Endothelial cell of umbilical vein (primary cell): Measurements from ENCODE around the gene DENND2C. TPM values are rescaled to one million over a fixed set of nuclear protein-coding genes. Genes with fewer than 3 reads are reported as not detected.

Source experiments
- BruUV-seq: library from RNA; stranded (reverse); fragments of 400-500 nt; replicated peaks from 2 replicates; lab custom pipeline; 2021; lab: Mats Ljungman, UMichigan
- CTCF ChIA-PET: fragments of 300-600, 350-600 bp; sonication (Branson Sonifier 250); formaldehyde crosslinking; loops from one replicate; lab custom pipeline; 2021; ENCODE audit warnings: antibody characterized with exemption, inconsistent platforms; lab: Charles Lee
- POLR2A ChIA-PET: fragments of 300-600, 350-600 bp; sonication (Branson Sonifier 250); formaldehyde crosslinking; loops from one replicate; lab custom pipeline; 2021; ENCODE audit warnings: antibody characterized with exemption, inconsistent platforms; lab: Charles Lee
- DNase-seq: peaks from one replicate; pipeline ENCODE4 v3.0.0-alpha.2; 2011; ENCODE audit warnings: low read depth, low spot score
- FAIRE-seq: peaks from 2 replicates; lab custom pipeline; 2011; peaks lifted over from hg19 to GRCh38; lab: Jason Lieb, UNC
- H2AFZ ChIP-seq: 2 replicates; pipeline ENCODE4 v1.6.0; 2012; ENCODE audit warnings: low read depth, low read length, control low read depth, inconsistent platforms
- H3K27ac ChIP-seq: 2 replicates; pipeline ENCODE4 v1.5.1; 2011; ENCODE audit warnings: low read depth, mild to moderate bottlenecking, control low read depth, low read length, moderate library complexity; ENCODE audit not compliant: insufficient read depth
- H3K27me3 ChIP-seq, 2 experiments: 2 replicates each; pipeline versions ENCODE4 v1.6.0 to v1.6.1; 2011; ENCODE audit warnings: low read length in 2 of 2, mixed read lengths in 1 of 2; ENCODE audit not compliant: control insufficient read depth in 2 of 2, insufficient read depth in 2 of 2
- H3K36me3 ChIP-seq, 2 experiments: 2 replicates in 1 of 2; 3 replicates in 1 of 2; pipeline ENCODE4 v1.5.1; 2011; ENCODE audit warnings: low read length in 2 of 2, mild to moderate bottlenecking in 1 of 2, moderate library complexity in 1 of 2; ENCODE audit not compliant: control insufficient read depth in 2 of 2, insufficient read depth in 2 of 2; ENCODE audit errors: extremely low read depth in 1 of 2
- H3K4me1 ChIP-seq: 3 replicates; pipeline ENCODE4 v1.5.1; 2011; ENCODE audit warnings: mild to moderate bottlenecking, low read length; ENCODE audit not compliant: control insufficient read depth, insufficient read depth; ENCODE audit errors: extremely low read depth
- H3K4me2 ChIP-seq: 2 replicates; pipeline ENCODE4 v1.6.1; 2011; ENCODE audit warnings: low read length, control low read depth, mixed read lengths; ENCODE audit not compliant: insufficient read depth
- H3K4me3 ChIP-seq, 3 experiments: fragments of 200-600 bp in 1 of 3; sonication (generic), shearing (Covaris generic) in 1 of 3; replicated peaks in 1 of 3; 2 replicates each; pipeline ENCODE4 v1.5.1; 2011 to 2016; ENCODE audit warnings: control low read depth in 3 of 3, low read length in 3 of 3, mild to moderate bottlenecking in 2 of 3, inconsistent platforms in 1 of 3, low read depth in 1 of 3, moderate library complexity in 1 of 3; ENCODE audit not compliant: insufficient read depth in 1 of 3
- H3K79me2 ChIP-seq: 2 replicates; pipeline ENCODE4 v1.6.0; 2012; ENCODE audit warnings: low read length, inconsistent platforms; ENCODE audit not compliant: control insufficient read depth, insufficient read depth
- H3K9ac ChIP-seq: replicated peaks from 2 replicates; pipeline ENCODE3; 2011; ENCODE audit warnings: low read length, control low read depth; ENCODE audit not compliant: insufficient read depth; ENCODE audit errors: extremely low read depth
- H3K9me1 ChIP-seq: replicated peaks from 3 replicates; pipeline ENCODE4 v1.6.0; 2011; ENCODE audit warnings: mild to moderate bottlenecking, low read length; ENCODE audit not compliant: control insufficient read depth, insufficient read depth; ENCODE audit errors: extremely low read depth
- H3K9me3 ChIP-seq: replicated peaks from 2 replicates; pipeline ENCODE4 v1.5.1; 2012; ENCODE audit warnings: low read length, inconsistent platforms; ENCODE audit not compliant: control insufficient read depth, insufficient read depth
- H4K20me1 ChIP-seq: replicated peaks from 2 replicates; pipeline ENCODE3; 2011; ENCODE audit warnings: mild to moderate bottlenecking, low read length; ENCODE audit not compliant: control insufficient read depth, insufficient read depth; ENCODE audit errors: extremely low read depth
- EZH2 ChIP-seq: IDR thresholded peaks from 2 replicates; pipeline ENCODE4 v1.6.1; 2012; ENCODE audit warnings: borderline replicate concordance, low read depth, mild to moderate bottlenecking, moderate library complexity, low read length, inconsistent platforms; ENCODE audit not compliant: severe bottlenecking
- FOS ChIP-seq: IDR thresholded peaks from 2 replicates; pipeline ENCODE4 v1.6.1; 2011; ENCODE audit warnings: mild to moderate bottlenecking, low read length, moderate library complexity, borderline replicate concordance; ENCODE audit not compliant: insufficient read depth
- GATA2 ChIP-seq: IDR thresholded peaks from 2 replicates; pipeline ENCODE4 v1.7.0; 2011; ENCODE audit warnings: low read depth, mild to moderate bottlenecking, moderate library complexity, mixed read lengths, low read length; ENCODE audit not compliant: insufficient read length, insufficient read depth
- JUN ChIP-seq: IDR thresholded peaks from 2 replicates; pipeline ENCODE4 v1.6.1; 2011; ENCODE audit warnings: borderline replicate concordance, low read depth; ENCODE audit not compliant: insufficient read length, insufficient read depth
- MYC ChIP-seq: IDR thresholded peaks from one replicate; pipeline ENCODE4 v1.6.1; 2011; ENCODE audit warnings: mild to moderate bottlenecking, low read depth, low read length
- POLR2A ChIP-seq: IDR thresholded peaks from 2 replicates; pipeline ENCODE4 v1.6.1; 2012; ENCODE audit warnings: low read depth, mild to moderate bottlenecking, control low read depth, low read length
- POLR2AphosphoS5 ChIP-seq: IDR thresholded peaks from 2 replicates; pipeline ENCODE4 v1.6.1; 2012; ENCODE audit warnings: low read depth, mild to moderate bottlenecking, control low read depth, low read length, moderate library complexity; ENCODE audit not compliant: insufficient read depth
- dilution Hi-C: fragments of 300-500 bp; cut with MboI; formaldehyde crosslinking; loops from one replicate; pipeline ENCODE4 v1.15.0; 2019; ENCODE audit warnings: low sequenced_read_pairs; ENCODE audit not compliant: extremely low pct_ligation_motif_present
- intact Hi-C: fragments of 100-400 bp; cut with micrococcal nuclease; formaldehyde crosslinking; loops from one replicate; pipeline ENCODE4 v1.10.0; 2022
- polyA plus RNA-seq, 4 experiments: library from polyadenylated mRNA; depleted of rRNA in 3 of 4; stranded (reverse) in 3 of 4; unstranded in 1 of 4; fragments of >200 nt; gene quantifications; 2 replicates each; pipeline versions ENCODE4 v1.2.1 to v1.2.3, GENCODE V29; 2011 to 2012; ENCODE audit warnings: missing spikeins in 1 of 4
- total RNA-seq: library from RNA; stranded (reverse); gene quantifications from 2 replicates; pipeline ENCODE4 v1.2.3, GENCODE V29; 2021
- TF ChIP-seq, protein P1 (sequence below): IDR thresholded peaks from 2 replicates; pipeline ENCODE4 v1.6.1; 2011; ENCODE audit not compliant: insufficient read depth, insufficient read length
- TF ChIP-seq, protein P2 (sequence below), 2 donors: IDR thresholded peaks; 1 replicate in 1 of 2; 2 replicates in 1 of 2; pipeline ENCODE4 v1.5.1; 2011; ENCODE audit warnings: low read length in 2 of 2, mild to moderate bottlenecking in 2 of 2, moderate library complexity in 2 of 2, control low read depth in 1 of 2, inconsistent platforms in 1 of 2, low read depth in 1 of 2; ENCODE audit not compliant: insufficient read depth in 1 of 2; ENCODE audit errors: extremely low read depth in 1 of 2

DENND2C gene
- total and polyA plus RNA-seq, 2 donors (not counting 3 experiments of a cell fraction or from before 2014, with no cell fraction given): 0.12 to 0.22 TPM

DNA sequence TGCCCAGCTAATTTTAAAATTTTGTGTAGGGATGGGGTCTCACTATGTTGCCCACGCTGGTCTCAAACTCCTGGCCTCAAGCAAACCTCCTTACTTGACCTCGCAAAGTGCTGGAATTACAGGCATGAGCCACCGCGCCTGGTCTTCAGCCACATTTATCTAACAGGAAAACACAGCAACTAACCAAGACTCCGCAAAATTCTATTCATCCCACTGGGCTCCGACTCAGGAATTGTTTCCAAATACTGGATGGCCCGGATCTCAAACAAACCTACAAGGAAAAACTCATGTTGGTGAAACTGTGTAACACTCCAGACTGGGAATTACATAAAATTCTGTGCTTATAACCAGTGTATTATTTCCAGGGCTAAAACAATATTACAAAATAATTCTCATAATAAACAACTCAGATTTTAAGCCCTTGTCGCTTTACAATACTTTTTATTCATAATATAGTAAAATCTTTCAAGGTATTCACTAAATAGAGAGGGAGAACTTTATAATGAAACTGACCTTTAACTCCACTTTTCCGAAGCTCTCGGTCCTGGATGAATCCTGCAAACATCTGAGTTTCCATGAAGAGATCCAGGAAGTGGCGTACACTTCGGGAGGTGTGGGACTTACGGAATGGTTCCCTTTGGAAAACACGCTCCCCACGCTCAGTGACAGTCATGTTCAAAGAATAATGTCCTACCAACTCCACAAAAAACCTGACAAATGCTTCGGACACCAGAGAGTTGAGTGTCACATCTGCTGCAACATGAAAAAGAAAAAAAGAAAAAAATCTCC, 82.5 kb downstream of the DENND2C start:
- H2AFZ ChIP-seq: no peak overlapping the region
- CTCF ChIA-PET: interaction anchor here (0.8 kb wide), 1 partner anchor 9 kb away, joined by 3 read pairs; no protein-coding TSS in a partner anchor
- TF ChIP-seq JUN: no peak
- TF ChIP-seq MYC: no peak
- TF ChIP-seq, protein P1, sequence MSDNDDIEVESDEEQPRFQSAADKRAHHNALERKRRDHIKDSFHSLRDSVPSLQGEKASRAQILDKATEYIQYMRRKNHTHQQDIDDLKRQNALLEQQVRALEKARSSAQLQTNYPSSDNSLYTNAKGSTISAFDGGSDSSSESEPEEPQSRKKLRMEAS: no peak
- TF ChIP-seq EZH2: no peak
- TF ChIP-seq POLR2AphosphoS5: no peak
- TF ChIP-seq, protein P2, sequence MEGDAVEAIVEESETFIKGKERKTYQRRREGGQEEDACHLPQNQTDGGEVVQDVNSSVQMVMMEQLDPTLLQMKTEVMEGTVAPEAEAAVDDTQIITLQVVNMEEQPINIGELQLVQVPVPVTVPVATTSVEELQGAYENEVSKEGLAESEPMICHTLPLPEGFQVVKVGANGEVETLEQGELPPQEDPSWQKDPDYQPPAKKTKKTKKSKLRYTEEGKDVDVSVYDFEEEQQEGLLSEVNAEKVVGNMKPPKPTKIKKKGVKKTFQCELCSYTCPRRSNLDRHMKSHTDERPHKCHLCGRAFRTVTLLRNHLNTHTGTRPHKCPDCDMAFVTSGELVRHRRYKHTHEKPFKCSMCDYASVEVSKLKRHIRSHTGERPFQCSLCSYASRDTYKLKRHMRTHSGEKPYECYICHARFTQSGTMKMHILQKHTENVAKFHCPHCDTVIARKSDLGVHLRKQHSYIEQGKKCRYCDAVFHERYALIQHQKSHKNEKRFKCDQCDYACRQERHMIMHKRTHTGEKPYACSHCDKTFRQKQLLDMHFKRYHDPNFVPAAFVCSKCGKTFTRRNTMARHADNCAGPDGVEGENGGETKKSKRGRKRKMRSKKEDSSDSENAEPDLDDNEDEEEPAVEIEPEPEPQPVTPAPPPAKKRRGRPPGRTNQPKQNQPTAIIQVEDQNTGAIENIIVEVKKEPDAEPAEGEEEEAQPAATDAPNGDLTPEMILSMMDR (IDR thresholded peaks at IDR 0.05; ENCODE audit: extremely low read depth in 1 of 2, insufficient read depth in 1 of 2, low read depth in 1 of 2, low read length in 2 of 2): no peak
- TF ChIP-seq POLR2A: no peak
- no peak for TF ChIP-seq FOS
- TF ChIP-seq GATA2: no peak
- no peaks in the 10 kb centered on the region for H3K36me3 ChIP-seq
- no peak for DNase-seq
- BruUV-seq: no TSS peak
- POLR2A ChIA-PET: no interaction called here
- H3K79me2 ChIP-seq: no peaks in the 10 kb centered on the region
- intact Hi-C loops (loop anchor here (10.0 kb wide), 2 partner anchors 143 to 613 kb away; partner anchors contain the start of gene OLFML3), dilution Hi-C loops (no loop called here)
- no peak overlapping the region for H3K9ac ChIP-seq
- no peaks in the 10 kb centered on the region for H3K9me1 ChIP-seq
- no peaks in the 10 kb centered on the region for H3K9me3 ChIP-seq
- peaks cover 0 to 2% of the 10 kb centered on the region in 2 experiments for H3K27me3 ChIP-seq
- no peaks in the 10 kb centered on the region for H4K20me1 ChIP-seq
- no peak overlapping the region for H3K27ac ChIP-seq
- no peaks in the 10 kb centered on the region for H3K4me1 ChIP-seq
- no peak overlapping the region for H3K4me2 ChIP-seq
- FAIRE-seq: no peak
- H3K4me3 ChIP-seq: no peak overlapping the region
